ENCODE data around the gene ZSWIM8.
"Not testable (repeated sequence)": the region's sequence is repeated elsewhere in the genome, so short reads cannot be mapped to it uniquely, and the experiment has no call there.

The ZSWIM8 gene

GRCh38 chr10:73782749-73783085 lies 2.7 kb upstream of the ZSWIM8 start:
- DNase-seq (no peak), ATAC-seq (no peak)
- no peaks in the 10 kb centered on the region for H3K27me3 Mint-ChIP-seq
- no peaks in the 10 kb centered on the region for H3K9me3 Mint-ChIP-seq
- H3K27ac Mint-ChIP-seq: peak overlapping the region; percentile 42 to 98
- H3K4me1 Mint-ChIP-seq: peaks cover 55% of the 10 kb centered on the region
- peak overlapping the region; percentile 87 to 93 for H3K4me3 Mint-ChIP-seq

- DNase-seq (peak; percentile 38 to 49), ATAC-seq (peak; percentile 39)
- Mint-ChIP-seq H3K9me3 (no peaks in the 10 kb centered on the region), H3K27ac (peak overlapping the region; percentile 93 to 98), H3K4me1 (peaks cover 43% of the 10 kb centered on the region), H3K27me3 (no peaks in the 10 kb centered on the region), H3K4me3 (peak overlapping the region; percentile 93 to 95)
Observed at GRCh38 chr10:73785721-73786511, 510 bp downstream of the ZSWIM8 start.

DNA sequence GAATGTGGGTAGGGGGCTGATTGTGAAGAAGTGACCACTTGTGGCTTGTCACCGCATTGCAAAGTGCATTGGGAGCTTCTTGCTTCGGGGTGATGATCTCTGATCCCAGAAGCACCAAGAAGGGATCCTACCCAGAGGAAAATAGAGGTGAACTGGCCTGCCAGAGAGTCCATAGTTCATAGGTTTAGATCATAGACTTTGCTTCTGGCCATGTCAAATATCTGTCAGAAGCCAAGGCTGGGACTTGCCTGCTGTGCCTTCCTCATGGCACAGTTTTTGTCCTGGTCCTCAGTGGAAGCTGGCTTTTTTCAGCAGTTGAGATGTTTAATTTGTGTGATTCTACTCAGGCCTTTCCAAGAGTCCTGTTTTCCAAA lies 1.1 kb downstream of the ZSWIM8 start:
- H3K27me3 Mint-ChIP-seq: no peaks in the 10 kb centered on the region
- no peaks in the 10 kb centered on the region for H3K9me3 Mint-ChIP-seq
- peaks cover 40% of the 10 kb centered on the region for H3K4me1 Mint-ChIP-seq
- DNase-seq (no peak), ATAC-seq (no peak)
- H3K27ac Mint-ChIP-seq: peak overlapping the region; percentile 93 to 95
- peak overlapping the region; percentile 93 to 95 for H3K4me3 Mint-ChIP-seq

DNA sequence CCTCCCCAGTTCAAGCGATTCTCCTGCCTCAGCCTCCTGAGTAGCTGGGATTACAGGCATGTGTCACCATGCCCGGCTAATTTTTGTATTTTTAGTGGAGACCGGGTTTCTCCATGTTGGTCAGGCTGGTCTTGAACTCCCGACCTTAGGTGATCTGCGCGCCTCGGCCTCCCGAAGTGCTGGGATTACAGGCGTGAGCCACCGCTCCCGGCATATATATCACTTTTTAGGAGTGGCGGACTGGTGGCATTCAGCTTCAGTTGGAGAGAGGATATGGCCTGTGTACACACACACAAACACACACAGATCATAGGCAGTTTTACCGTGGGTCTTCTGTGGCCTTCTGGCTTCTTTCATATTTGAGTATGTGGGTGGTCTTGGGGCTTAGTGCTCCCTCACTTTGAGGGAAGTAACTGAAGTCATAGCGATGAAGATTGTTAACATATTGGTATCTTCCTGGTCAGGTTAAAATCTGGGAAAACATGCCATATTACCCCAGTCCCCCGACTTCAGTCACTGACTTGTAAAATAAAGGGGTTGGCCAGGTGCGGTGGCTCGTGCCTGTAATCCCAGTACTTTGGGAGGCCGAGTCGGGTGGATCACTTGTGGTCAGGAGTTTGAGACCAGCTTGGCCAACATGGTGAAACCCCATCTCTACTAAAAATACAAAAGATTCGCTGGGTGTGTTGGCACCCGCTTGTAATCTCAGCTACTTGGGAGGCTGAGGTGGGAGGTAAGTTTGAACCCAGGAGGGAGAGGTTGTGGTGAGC lies 1.8 kb downstream of the ZSWIM8 start:
- not testable (repeated sequence) for H3K27me3 Mint-ChIP-seq, H3K27ac Mint-ChIP-seq, ATAC-seq, H3K9me3 Mint-ChIP-seq, DNase-seq
- Mint-ChIP-seq H3K4me3 (peak overlapping the region; percentile 37 to 95), H3K4me1 (peaks cover 40% of the 10 kb centered on the region)

- Mint-ChIP-seq H3K9me3 (no peaks in the 10 kb centered on the region), H3K27me3 (no peaks in the 10 kb centered on the region), H3K4me1 (peaks cover 28% of the 10 kb centered on the region), H3K27ac (no peak overlapping the region), H3K4me3 (no peak overlapping the region)
- no peak for DNase-seq
- no peak for ATAC-seq
Observed at GRCh38 chr10:73788864-73789658, 3.7 kb downstream of the ZSWIM8 start.

GRCh38 chr10:73789659-73790055 lies 4.3 kb downstream of the ZSWIM8 start:
- H3K4me3 Mint-ChIP-seq: no peak overlapping the region
- DNase-seq (no peak), ATAC-seq (no peak)
- H3K4me1 Mint-ChIP-seq: peaks cover 28% of the 10 kb centered on the region
- H3K27ac Mint-ChIP-seq: peak overlapping the region in 1 of 2 donors; percentile 16
- no peaks in the 10 kb centered on the region for H3K27me3 Mint-ChIP-seq
- H3K9me3 Mint-ChIP-seq: no peaks in the 10 kb centered on the region

- ATAC-seq (no peak), DNase-seq (no peak)
- no peaks in the 10 kb centered on the region for H3K9me3 Mint-ChIP-seq
- no peak overlapping the region for H3K4me3 Mint-ChIP-seq
- no peak overlapping the region for H3K27ac Mint-ChIP-seq
- H3K4me1 Mint-ChIP-seq: peaks cover 25% of the 10 kb centered on the region
- no peaks in the 10 kb centered on the region for H3K27me3 Mint-ChIP-seq
Observed at GRCh38 chr10:73790886-73791625, 5.7 kb downstream of the ZSWIM8 start.

- H3K9me3 Mint-ChIP-seq: no peaks in the 10 kb centered on the region
- no peaks in the 10 kb centered on the region for H3K27me3 Mint-ChIP-seq
- no peak for ATAC-seq
- peaks cover 16% of the 10 kb centered on the region for H3K4me1 Mint-ChIP-seq
- H3K27ac Mint-ChIP-seq: peak overlapping the region in 1 of 2 donors; percentile 10
- no peak overlapping the region for H3K4me3 Mint-ChIP-seq
- DNase-seq: no peak
Observed at GRCh38 chr10:73791871-73792400, 6.5 kb downstream of the ZSWIM8 start.

DNA sequence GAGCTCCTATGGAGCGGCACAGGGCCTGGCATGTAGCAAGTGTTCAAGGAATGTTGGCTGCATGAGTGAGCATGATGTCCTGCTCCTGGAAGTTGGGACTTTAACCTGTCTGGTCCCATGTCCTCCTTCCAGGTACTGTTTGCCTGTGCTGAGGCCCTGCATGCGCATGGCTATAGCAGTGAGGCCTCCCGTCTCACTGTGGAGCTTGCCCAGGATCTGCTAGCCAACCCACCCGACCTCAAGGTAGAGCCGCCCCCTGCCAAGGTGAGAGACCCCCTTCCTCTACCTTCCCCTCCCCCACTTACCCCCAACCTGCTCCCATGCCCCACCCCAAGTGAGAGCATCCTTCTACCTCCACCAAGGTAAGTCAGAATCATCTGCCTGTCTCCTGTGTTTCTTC lies 8.1 kb downstream of the ZSWIM8 start:
- no peak overlapping the region for H3K4me3 Mint-ChIP-seq
- DNase-seq: no peak

GRCh38 chr10:73795491-73795890 lies 10.1 kb downstream of the ZSWIM8 start:
- Mint-ChIP-seq H3K27ac (peak overlapping the region; percentile 21 to 42), H3K4me1 (peaks cover 11% of the 10 kb centered on the region)
- H3K9me3 Mint-ChIP-seq, ATAC-seq, DNase-seq, H3K27me3 Mint-ChIP-seq, H3K4me3 Mint-ChIP-seq: not testable (repeated sequence)

More for the DNA sequence above, 8.1 kb downstream of the ZSWIM8 start:
- Mint-ChIP-seq H3K27ac (no peak overlapping the region), H3K4me1 (peaks cover 3% of the 10 kb centered on the region), H3K27me3 (no peaks in the 10 kb centered on the region), H3K9me3 (no peaks in the 10 kb centered on the region)
- no peak for ATAC-seq

DNA sequence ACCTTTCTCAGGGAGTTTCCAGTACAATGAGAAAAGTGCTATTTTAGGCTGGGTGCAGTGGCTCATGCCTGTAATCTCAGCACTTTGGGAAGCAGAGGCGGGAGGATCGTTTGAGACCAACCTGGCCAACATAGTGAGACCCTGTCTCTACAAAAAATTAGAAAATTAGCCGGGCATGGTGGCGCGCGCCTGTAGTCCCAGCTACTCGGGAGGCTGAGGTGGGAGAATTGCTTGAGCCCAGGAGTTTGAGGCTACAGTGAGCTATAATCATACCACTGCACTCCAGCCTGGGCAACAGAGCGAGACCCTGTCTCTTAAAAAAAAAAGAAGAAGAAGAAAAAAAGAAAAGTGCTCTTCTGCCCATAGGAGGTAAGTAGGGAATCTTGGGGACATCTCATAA lies 10.6 kb downstream of the ZSWIM8 start:
- not testable (repeated sequence) for H3K9me3 Mint-ChIP-seq, ATAC-seq, H3K27me3 Mint-ChIP-seq, H3K4me3 Mint-ChIP-seq, H3K27ac Mint-ChIP-seq, DNase-seq
- peaks cover 13% of the 10 kb centered on the region for H3K4me1 Mint-ChIP-seq

GRCh38 chr10:73796766-73797165 lies 11.4 kb downstream of the ZSWIM8 start:
- DNase-seq (no peak), ATAC-seq (peak; percentile 10)
- Mint-ChIP-seq H3K4me1 (peaks cover 18% of the 10 kb centered on the region), H3K9me3 (no peaks in the 10 kb centered on the region), H3K27ac (peak overlapping the region in 1 of 2 donors; percentile 54), H3K4me3 (no peak overlapping the region), H3K27me3 (no peaks in the 10 kb centered on the region)

DNA sequence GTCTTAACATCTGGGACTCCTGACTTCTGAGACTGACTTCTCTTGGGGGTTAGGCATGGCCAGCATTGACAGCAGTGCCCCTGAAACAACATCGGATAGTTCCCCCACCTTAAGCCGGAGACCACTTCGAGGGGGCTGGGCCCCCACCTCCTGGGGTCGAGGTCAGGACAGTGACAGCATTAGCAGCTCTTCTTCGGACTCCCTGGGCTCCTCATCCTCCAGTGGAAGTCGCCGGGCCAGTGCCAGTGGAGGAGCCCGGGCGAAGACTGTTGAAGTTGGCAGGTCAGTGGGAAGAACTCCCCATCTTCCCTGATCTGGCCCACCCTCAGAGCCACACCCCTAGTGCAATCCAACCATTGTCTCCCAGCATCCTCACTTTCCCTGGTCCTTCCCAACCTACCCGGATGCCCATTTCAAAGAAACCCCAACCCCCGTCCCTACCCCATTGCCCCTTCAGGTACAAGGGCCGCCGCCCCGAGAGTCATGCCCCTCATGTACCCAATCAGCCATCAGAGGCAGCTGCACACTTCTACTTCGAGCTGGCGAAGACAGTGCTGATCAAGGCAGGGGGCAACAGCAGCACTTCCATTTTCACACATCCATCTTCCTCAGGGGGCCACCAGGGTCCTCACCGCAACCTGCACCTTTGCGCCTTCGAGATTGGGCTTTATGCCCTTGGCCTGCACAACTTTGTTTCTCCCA lies 12.1 kb downstream of the ZSWIM8 start:
- Mint-ChIP-seq H3K27ac (peak overlapping the region in 1 of 2 donors; percentile 86), H3K9me3 (no peaks in the 10 kb centered on the region), H3K27me3 (no peaks in the 10 kb centered on the region), H3K4me3 (no peak overlapping the region), H3K4me1 (peaks cover 18% of the 10 kb centered on the region)
- DNase-seq (no peak), ATAC-seq (no peak)

GRCh38 chr10:73798087-73798486 lies 12.7 kb downstream of the ZSWIM8 start:
- ATAC-seq: peak; percentile 3
- Mint-ChIP-seq H3K27ac (peak overlapping the region; percentile 19 to 86), H3K4me3 (no peak overlapping the region), H3K27me3 (no peaks in the 10 kb centered on the region), H3K4me1 (peaks cover 23% of the 10 kb centered on the region), H3K9me3 (no peaks in the 10 kb centered on the region)
- DNase-seq: no peak
